A549 (cell line): ENCODE results near the gene TNFAIP8L1. TPM values are rescaled to one million over a fixed set of nuclear protein-coding genes. Genes with fewer than 3 reads are reported as not detected.

ENCODE experiments used
- ATAC-seq, 2 experiments: fragments of 200-7000 bp in 1 of 2; fragments of >200 bp in 1 of 2; cut with Nextera tagmentation in 1 of 2; cut with Tn5 transposase in 1 of 2; 3 replicates each; pipeline versions ENCODE4 v1.8.0 to v1.9.1; 2018 to 2020; ENCODE audit warnings: mild to moderate bottlenecking in 1 of 2, moderate library complexity in 1 of 2
- CTCF ChIA-PET: fragments of 300-600 bp; sonication (Branson Sonifier 250); formaldehyde crosslinking; extraction: SDS; loops from one replicate; lab custom pipeline; 2021; ENCODE audit warnings: antibody characterized with exemption, inconsistent platforms; lab: Yijun Ruan, JAX
- POLR2A ChIA-PET: fragments of 350-600 bp; formaldehyde crosslinking; extraction: SDS; loops from one replicate; lab custom pipeline; 2021; ENCODE audit warnings: antibody characterized with exemption, inconsistent platforms; lab: Yijun Ruan, JAX
- DNase-seq, 2 experiments: peaks; one replicate each; pipeline versions ENCODE4 v3.0.0 to v3.0.0-alpha.2; 2011 to 2016; ENCODE audit warnings: low read depth in 1 of 2, low spot score in 1 of 2
- FAIRE-seq: peaks from 2 replicates; lab custom pipeline; 2011; peaks lifted over from hg19 to GRCh38; lab: Jason Lieb, UNC
- H3K27ac ChIP-seq, 2 experiments: fragments of >200 bp; sonication (Bioruptor Twin); formaldehyde crosslinking; 3 replicates each; pipeline ENCODE4 v1.5.1; 2016 to 2017
- H3K4me1 ChIP-seq: fragments of >200 bp; sonication (Bioruptor Twin); formaldehyde crosslinking; 3 replicates; pipeline ENCODE4 v1.6.1; 2016
- H3K4me2 ChIP-seq: fragments of >200 bp; sonication (Bioruptor Twin); formaldehyde crosslinking; 3 replicates; pipeline ENCODE4 v1.6.1; 2016
- H3K4me3 ChIP-seq: fragments of >200 bp; sonication (Bioruptor Twin); formaldehyde crosslinking; 3 replicates; pipeline ENCODE4 v1.5.1; 2016
- H3K9me3 ChIP-seq: fragments of >200 bp; sonication (Bioruptor Twin); formaldehyde crosslinking; 3 replicates; pipeline ENCODE4 v1.6.1; 2016
- CEBPB ChIP-seq, 2 experiments: fragments of >200 bp in 1 of 2; sonication (Bioruptor Twin) in 1 of 2; formaldehyde crosslinking in 1 of 2; IDR thresholded peaks; 2 replicates each; pipeline ENCODE4 v1.6.1; 2012 to 2016
- E2F6 ChIP-seq: IDR thresholded peaks from 2 replicates; pipeline ENCODE4 v1.6.1; 2012; ENCODE audit warnings: low read depth, borderline replicate concordance
- EHF ChIP-seq: fragments of 250-450 bp; sonication (Bioruptor Pico); IDR thresholded peaks from 2 replicates; pipeline ENCODE4 v1.5.0; 2020; ENCODE audit warnings: mild to moderate bottlenecking
- ELK1 ChIP-seq: fragments of 150-350 bp; IDR thresholded peaks from 2 replicates; pipeline ENCODE4 v1.6.1; 2014; ENCODE audit warnings: low read depth, mild to moderate bottlenecking, low read length
- FOXS1 ChIP-seq: fragments of 250-450 bp; sonication (Bioruptor Pico); IDR thresholded peaks from 2 replicates; pipeline ENCODE4 v1.5.0; 2020; ENCODE audit warnings: mild to moderate bottlenecking, moderate library complexity
- HOXA7 ChIP-seq: fragments of 250-450 bp; sonication (Bioruptor Pico); IDR thresholded peaks from 2 replicates; pipeline ENCODE4 v1.5.0; 2020; ENCODE audit warnings: mild to moderate bottlenecking, moderate library complexity
- HOXB5 ChIP-seq: fragments of 250-450 bp; sonication (Bioruptor Pico); IDR thresholded peaks from 2 replicates; pipeline ENCODE4 v1.5.0; 2020; ENCODE audit warnings: mild to moderate bottlenecking, moderate library complexity
- JUNB ChIP-seq: fragments of >200 bp; sonication (Bioruptor Twin); formaldehyde crosslinking; IDR thresholded peaks from 2 replicates; pipeline ENCODE4 v1.6.1; 2016
- MAFK ChIP-seq: fragments of 450-650 bp; IDR thresholded peaks from 2 replicates; pipeline ENCODE4 v1.6.1; 2014; ENCODE audit not compliant: partially characterized antibody
- MAX ChIP-seq: IDR thresholded peaks from 2 replicates; pipeline ENCODE4 v1.6.1; 2012
- MAZ ChIP-seq: fragments of 150-350 bp; IDR thresholded peaks from 2 replicates; pipeline ENCODE4 v1.6.1; 2014; ENCODE audit warnings: antibody characterized with exemption, low read depth, low read length, borderline replicate concordance
- NPAS2 ChIP-seq: fragments of 250-450 bp; sonication (Bioruptor Pico); IDR thresholded peaks from 2 replicates; pipeline ENCODE4 v1.8.0; 2022; ENCODE audit warnings: mild to moderate bottlenecking, moderate library complexity, borderline replicate concordance
- PBX3 ChIP-seq: IDR thresholded peaks from 2 replicates; pipeline ENCODE4 v1.6.1; 2012
- RAD21 ChIP-seq, 2 experiments: fragments of >200 bp in 1 of 2; sonication (Bioruptor Twin) in 1 of 2; formaldehyde crosslinking in 1 of 2; IDR thresholded peaks in 1 of 2; conservative IDR thresholded peaks in 1 of 2; 2 replicates in 1 of 2; 3 replicates in 1 of 2; pipeline ENCODE4 v1.6.1; 2012 to 2018; ENCODE audit warnings: inconsistent platforms in 1 of 2
- RCOR1 ChIP-seq: fragments of 150-350 bp; IDR thresholded peaks from 2 replicates; pipeline ENCODE4 v1.6.1; 2014; ENCODE audit warnings: antibody characterized with exemption, low read length, low read depth
- RFX5 ChIP-seq: fragments of 450-650 bp; IDR thresholded peaks from 2 replicates; pipeline ENCODE4 v1.7.1; 2014; ENCODE audit warnings: antibody characterized with exemption, mild to moderate bottlenecking, moderate library complexity
- RNF2 ChIP-seq: fragments of 200-600 bp; sonication (generic); IDR thresholded peaks from 2 replicates; pipeline ENCODE4 v1.6.1; 2016; ENCODE audit warnings: low read depth, mild to moderate bottlenecking, antibody characterized with exemption, moderate library complexity, borderline replicate concordance
- TFCP2L1 ChIP-seq: fragments of 250-450 bp; sonication (Bioruptor Pico); IDR thresholded peaks from 2 replicates; pipeline ENCODE4 v1.5.0; 2021; ENCODE audit warnings: mild to moderate bottlenecking
- WGBS: methylation state at CpG from one replicate; pipeline ENCODE4 v1.1.6; 2017; ENCODE audit errors: missing lambda C conversion rate; 5-methylcytosine and 5-hydroxymethylcytosine counted together
- polyA plus RNA-seq, 4 experiments: library from polyadenylated mRNA; depleted of rRNA in 3 of 4; stranded (reverse); fragments of >200 nt; fragmentation: RNase III in 1 of 4; extraction: RNeasy Plus Mini Kit Qiagen cat#74134 plus additional on column Dnase treatment in 1 of 4; gene quantifications; 2 replicates in 3 of 4; 3 replicates in 1 of 4; pipeline ENCODE4 v1.2.3, GENCODE V29; 2011 to 2017

TNFAIP8L1 gene
- polyA plus RNA-seq, 2 of the 4 experiments (the other 2 are of a cell fraction), result 3.2 to 5.9 TPM

GRCh38 chr19:4589579-4590410, 49.5 kb upstream of the TNFAIP8L1 start (continued):
- TF ChIP-seq RAD21 (conservative IDR thresholded peaks at IDR 0.05 in 1 of 2, IDR thresholded peaks at IDR 0.05 in 1 of 2) (peak; percentile 12 to 21; a peak in 1 of 5 replicates), E2F6 (no peak), NPAS2 (CRISPR knock-in tag) (no peak), JUNB (no peak), MAX (no peak)

GRCh38 chr19:4590559-4590958, 48.8 kb upstream of the TNFAIP8L1 start:
- ChIA-PET CTCF (interaction anchor here (2.1 to 11.7 kb wide), 4 partner anchors 13 to 47 kb away, joined by 10 to 97 read pairs (median 21); no protein-coding TSS in a partner anchor), POLR2A (no interaction called here)
- WGBS, result 65% methylated on average over 9 of the region's 9 CpGs
- no peak overlapping the region for H3K4me2 ChIP-seq
- H3K4me1 ChIP-seq, result no peaks in the 10 kb centered on the region
- no peak overlapping the region for H3K4me3 ChIP-seq
- no peak overlapping the region for H3K27ac ChIP-seq
- DNase-seq, result no peak
- no peak for FAIRE-seq
- no peak for ATAC-seq
- H3K9me3 ChIP-seq, result no peaks in the 10 kb centered on the region
- TF ChIP-seq ELK1, result no peak
- no peak for TF ChIP-seq MAFK
- TF ChIP-seq HOXB5 (CRISPR knock-in tag), result no peak
- TF ChIP-seq MAZ, result no peak
- TF ChIP-seq JUNB, result no peak
- TF ChIP-seq HOXA7 (CRISPR knock-in tag), result no peak

- no peak overlapping the region for H3K27ac ChIP-seq
- CTCF ChIA-PET, result interaction anchor here (0.9 to 11.7 kb wide), 5 partner anchors 14 to 122 kb away, joined by 3 to 97 read pairs (median 3); no protein-coding TSS in a partner anchor
- FAIRE-seq (no peak), ATAC-seq (no peak), DNase-seq (no peak)
- POLR2A ChIA-PET, result no interaction called here
- TF ChIP-seq RFX5 (no peak), PBX3 (no peak), TFCP2L1 (CRISPR knock-in tag) (no peak), EHF (no peak), RNF2 (no peak), FOXS1 (CRISPR knock-in tag) (no peak), RCOR1 (no peak), E2F6 (no peak), CEBPB (IDR thresholded peaks at IDR 0.05) (no peak)
- WGBS, result 39% methylated on average over 5 of the region's 6 CpGs
- H3K4me1 ChIP-seq, result no peaks in the 10 kb centered on the region
- no peak overlapping the region for H3K4me2 ChIP-seq
- H3K9me3 ChIP-seq, result no peaks in the 10 kb centered on the region
- H3K4me3 ChIP-seq, result no peak overlapping the region
Observed at GRCh38 chr19:4591320-4591719, 48.0 kb upstream of the TNFAIP8L1 start.
